K562 (cell line): ENCODE measurements around the gene HEXD. TPM values are rescaled to one million over a fixed set of nuclear protein-coding genes. Genes with fewer than 3 reads are reported as not detected.
A peak's percentile ranks its signal among the peaks of the same experiment; 100 is the strongest.

ENCODE experiments used
- ADNP ChIP-seq: fragments of 200-800 bp; sonication (Bioruptor generic); IDR thresholded peaks from 2 replicates; pipeline ENCODE4 v1.6.1; 2016; ENCODE audit warnings: missing genetic modification characterization, missing compliant biosample characterization
- CBX8 ChIP-seq: fragments of 200-600 bp; sonication (generic); IDR thresholded peaks from 2 replicates; pipeline ENCODE4 v1.6.1; 2012; ENCODE audit warnings: borderline replicate concordance, mixed run types, low read depth, mild to moderate bottlenecking, moderate library complexity, mixed read lengths, low read length, control low read depth, inconsistent platforms; ENCODE audit not compliant: poor library complexity, severe bottlenecking; ENCODE audit errors: extremely low read depth
- EP300 ChIP-seq: IDR thresholded peaks from 2 replicates; pipeline ENCODE4 v1.6.1; 2012; ENCODE audit warnings: low read length, improper control_type of control experiment
- GABPB2 ChIP-seq: fragments of 250-450 bp; sonication (Bioruptor Pico); conservative IDR thresholded peaks from 2 replicates; pipeline ENCODE4 v1.5.1; 2021; ENCODE audit warnings: mild to moderate bottlenecking
- HOXB6 ChIP-seq: fragments of 250-450 bp; sonication (Bioruptor Pico); IDR thresholded peaks from 2 replicates; pipeline ENCODE4 v1.5.1; 2022; ENCODE audit warnings: mild to moderate bottlenecking, borderline replicate concordance
- KDM1A ChIP-seq, 2 experiments: fragments of 450-650 bp; IDR thresholded peaks; 2 replicates each; pipeline ENCODE4 v1.6.1; 2016; ENCODE audit warnings: mild to moderate bottlenecking in 2 of 2
- PHTF2 ChIP-seq: fragments of 250-450 bp; sonication (Bioruptor Pico); IDR thresholded peaks from 2 replicates; pipeline ENCODE4 v1.5.0; 2021; ENCODE audit warnings: mild to moderate bottlenecking
- RHOXF2B ChIP-seq: fragments of 250-450 bp; sonication (Bioruptor Pico); conservative IDR thresholded peaks from 2 replicates; pipeline ENCODE4 v1.5.1; 2021
- THRAP3 ChIP-seq: fragments of 450-650 bp; IDR thresholded peaks from 2 replicates; pipeline ENCODE4 v1.6.1; 2016; ENCODE audit warnings: mild to moderate bottlenecking, inconsistent platforms, borderline replicate concordance
- polyA plus RNA-seq, 8 experiments: library from polyadenylated mRNA; depleted of rRNA in 4 of 8; stranded (reverse) in 5 of 8; unstranded in 3 of 8; fragments of >200 nt; fragmentation: Nextera tagmentation in 2 of 8; fragmentation: Illumina TruSeq in 1 of 8; extraction: Ambion mirVana in 2 of 8; extraction: Trizol in 1 of 8; gene quantifications; 2 replicates each; pipeline versions ENCODE4 v1.2.1 to v1.2.3, GENCODE V29; 2011 to 2014; ENCODE audit warnings: inconsistent platforms in 1 of 8, missing spikeins in 1 of 8
- total RNA-seq, 7 experiments: library from RNA; depleted of rRNA in 6 of 7; stranded (reverse); fragments of >200 nt in 6 of 7; fragmentation: Illumina TruSeq in 2 of 7; extraction: Trizol in 2 of 7; gene quantifications; 2 replicates each; pipeline versions ENCODE4 v1.2.1 to v1.2.3, GENCODE V29; 2011 to 2021; ENCODE audit warnings: low replicate concordance in 1 of 7
- TF ChIP-seq, protein P1 (sequence below): sonication (generic); formaldehyde crosslinking; IDR thresholded peaks from 2 replicates; pipeline ENCODE4 v1.8.0; 2023; ENCODE audit warnings: mild to moderate bottlenecking, missing genetic modification reagents
- TF ChIP-seq, protein P2 (sequence below): fragments of 150-350 bp; IDR thresholded peaks from 2 replicates; pipeline ENCODE4 v1.6.1; 2014; ENCODE audit warnings: low read depth, mild to moderate bottlenecking, low read length, borderline replicate concordance
- TF ChIP-seq, protein P3 (sequence below): sonication (generic); formaldehyde crosslinking; IDR thresholded peaks from 2 replicates; pipeline ENCODE4 v1.8.0; 2022; ENCODE audit warnings: mild to moderate bottlenecking, low read depth, missing genetic modification reagents
- TF ChIP-seq, protein P4 (sequence below): fragments of 250-450 bp; sonication (Bioruptor Pico); IDR thresholded peaks from 2 replicates; pipeline ENCODE4 v1.8.0; 2022; ENCODE audit warnings: moderate library complexity, mild to moderate bottlenecking, inconsistent platforms
- TF ChIP-seq, protein P5 (sequence below): fragments of 450-650 bp; formaldehyde crosslinking; IDR thresholded peaks from 2 replicates; pipeline ENCODE4 v1.4.0; 2020; ENCODE audit warnings: mild to moderate bottlenecking, mixed read lengths

Gene HEXD
- total and polyA plus RNA-seq, 9 of the 15 experiments (the other 6 are each of a cell fraction or from before 2014, with no cell fraction given), result 1.0 to 25.3 (median 10.0) TPM

DNA sequence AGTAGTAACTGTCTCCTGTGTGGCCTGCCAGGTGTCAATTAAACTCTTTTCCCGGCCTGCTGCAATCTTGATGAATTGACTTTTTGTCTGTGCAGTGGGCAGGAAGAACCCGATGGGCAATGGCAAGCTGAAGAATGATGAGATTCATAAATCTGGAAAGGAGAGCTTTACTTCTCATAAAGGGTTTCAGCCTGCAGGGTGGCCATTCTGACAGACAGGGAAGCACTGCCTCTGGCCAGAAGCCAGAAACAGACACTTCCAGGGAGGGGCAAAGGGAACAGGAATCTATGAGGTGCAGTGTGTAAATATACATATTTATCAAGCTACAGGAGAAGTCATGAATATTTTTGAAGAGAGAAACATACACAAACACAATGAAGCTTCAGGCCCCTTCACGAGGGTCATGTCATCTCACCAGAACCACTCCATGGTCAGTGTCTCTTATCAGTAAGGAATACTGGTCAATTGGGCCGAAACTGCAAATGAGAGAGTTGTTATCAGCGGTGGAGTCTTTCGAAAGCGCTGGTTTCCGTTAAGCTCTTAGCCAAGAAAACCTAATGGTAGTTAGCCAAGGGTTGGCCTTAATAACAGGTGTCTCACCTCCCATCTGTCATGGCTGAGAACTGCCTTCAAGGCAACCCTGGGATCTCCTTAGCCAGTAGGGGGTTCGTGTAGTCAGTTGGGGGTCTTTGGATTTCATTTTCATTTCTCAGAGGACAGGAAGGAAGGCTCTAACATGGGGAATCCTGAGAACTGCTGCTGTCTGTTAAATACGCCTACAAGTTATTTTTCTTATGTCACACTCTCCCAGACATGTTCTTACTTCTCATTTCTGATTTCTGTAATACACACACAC lies 39.2 kb downstream of the HEXD start (continued):
- TF ChIP-seq, protein P1, sequence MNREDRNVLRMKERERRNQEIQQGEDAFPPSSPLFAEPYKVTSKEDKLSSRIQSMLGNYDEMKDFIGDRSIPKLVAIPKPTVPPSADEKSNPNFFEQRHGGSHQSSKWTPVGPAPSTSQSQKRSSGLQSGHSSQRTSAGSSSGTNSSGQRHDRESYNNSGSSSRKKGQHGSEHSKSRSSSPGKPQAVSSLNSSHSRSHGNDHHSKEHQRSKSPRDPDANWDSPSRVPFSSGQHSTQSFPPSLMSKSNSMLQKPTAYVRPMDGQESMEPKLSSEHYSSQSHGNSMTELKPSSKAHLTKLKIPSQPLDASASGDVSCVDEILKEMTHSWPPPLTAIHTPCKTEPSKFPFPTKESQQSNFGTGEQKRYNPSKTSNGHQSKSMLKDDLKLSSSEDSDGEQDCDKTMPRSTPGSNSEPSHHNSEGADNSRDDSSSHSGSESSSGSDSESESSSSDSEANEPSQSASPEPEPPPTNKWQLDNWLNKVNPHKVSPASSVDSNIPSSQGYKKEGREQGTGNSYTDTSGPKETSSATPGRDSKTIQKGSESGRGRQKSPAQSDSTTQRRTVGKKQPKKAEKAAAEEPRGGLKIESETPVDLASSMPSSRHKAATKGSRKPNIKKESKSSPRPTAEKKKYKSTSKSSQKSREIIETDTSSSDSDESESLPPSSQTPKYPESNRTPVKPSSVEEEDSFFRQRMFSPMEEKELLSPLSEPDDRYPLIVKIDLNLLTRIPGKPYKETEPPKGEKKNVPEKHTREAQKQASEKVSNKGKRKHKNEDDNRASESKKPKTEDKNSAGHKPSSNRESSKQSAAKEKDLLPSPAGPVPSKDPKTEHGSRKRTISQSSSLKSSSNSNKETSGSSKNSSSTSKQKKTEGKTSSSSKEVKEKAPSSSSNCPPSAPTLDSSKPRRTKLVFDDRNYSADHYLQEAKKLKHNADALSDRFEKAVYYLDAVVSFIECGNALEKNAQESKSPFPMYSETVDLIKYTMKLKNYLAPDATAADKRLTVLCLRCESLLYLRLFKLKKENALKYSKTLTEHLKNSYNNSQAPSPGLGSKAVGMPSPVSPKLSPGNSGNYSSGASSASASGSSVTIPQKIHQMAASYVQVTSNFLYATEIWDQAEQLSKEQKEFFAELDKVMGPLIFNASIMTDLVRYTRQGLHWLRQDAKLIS (CRISPR knock-in tag), result peak; percentile 57; the same call in 1 of the 2 replicates
- TF ChIP-seq, protein P2, sequence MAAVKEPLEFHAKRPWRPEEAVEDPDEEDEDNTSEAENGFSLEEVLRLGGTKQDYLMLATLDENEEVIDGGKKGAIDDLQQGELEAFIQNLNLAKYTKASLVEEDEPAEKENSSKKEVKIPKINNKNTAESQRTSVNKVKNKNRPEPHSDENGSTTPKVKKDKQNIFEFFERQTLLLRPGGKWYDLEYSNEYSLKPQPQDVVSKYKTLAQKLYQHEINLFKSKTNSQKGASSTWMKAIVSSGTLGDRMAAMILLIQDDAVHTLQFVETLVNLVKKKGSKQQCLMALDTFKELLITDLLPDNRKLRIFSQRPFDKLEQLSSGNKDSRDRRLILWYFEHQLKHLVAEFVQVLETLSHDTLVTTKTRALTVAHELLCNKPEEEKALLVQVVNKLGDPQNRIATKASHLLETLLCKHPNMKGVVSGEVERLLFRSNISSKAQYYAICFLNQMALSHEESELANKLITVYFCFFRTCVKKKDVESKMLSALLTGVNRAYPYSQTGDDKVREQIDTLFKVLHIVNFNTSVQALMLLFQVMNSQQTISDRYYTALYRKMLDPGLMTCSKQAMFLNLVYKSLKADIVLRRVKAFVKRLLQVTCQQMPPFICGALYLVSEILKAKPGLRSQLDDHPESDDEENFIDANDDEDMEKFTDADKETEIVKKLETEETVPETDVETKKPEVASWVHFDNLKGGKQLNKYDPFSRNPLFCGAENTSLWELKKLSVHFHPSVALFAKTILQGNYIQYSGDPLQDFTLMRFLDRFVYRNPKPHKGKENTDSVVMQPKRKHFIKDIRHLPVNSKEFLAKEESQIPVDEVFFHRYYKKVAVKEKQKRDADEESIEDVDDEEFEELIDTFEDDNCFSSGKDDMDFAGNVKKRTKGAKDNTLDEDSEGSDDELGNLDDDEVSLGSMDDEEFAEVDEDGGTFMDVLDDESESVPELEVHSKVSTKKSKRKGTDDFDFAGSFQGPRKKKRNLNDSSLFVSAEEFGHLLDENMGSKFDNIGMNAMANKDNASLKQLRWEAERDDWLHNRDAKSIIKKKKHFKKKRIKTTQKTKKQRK, result no peak
- no peak for TF ChIP-seq PHTF2 (CRISPR knock-in tag)
- peak; percentile 41; the same call in 1 of the 2 replicates for TF ChIP-seq THRAP3
- TF ChIP-seq RHOXF2B (CRISPR knock-in tag), result no peak
- no peak for TF ChIP-seq HOXB6 (CRISPR knock-in tag)
- TF ChIP-seq, protein P3, sequence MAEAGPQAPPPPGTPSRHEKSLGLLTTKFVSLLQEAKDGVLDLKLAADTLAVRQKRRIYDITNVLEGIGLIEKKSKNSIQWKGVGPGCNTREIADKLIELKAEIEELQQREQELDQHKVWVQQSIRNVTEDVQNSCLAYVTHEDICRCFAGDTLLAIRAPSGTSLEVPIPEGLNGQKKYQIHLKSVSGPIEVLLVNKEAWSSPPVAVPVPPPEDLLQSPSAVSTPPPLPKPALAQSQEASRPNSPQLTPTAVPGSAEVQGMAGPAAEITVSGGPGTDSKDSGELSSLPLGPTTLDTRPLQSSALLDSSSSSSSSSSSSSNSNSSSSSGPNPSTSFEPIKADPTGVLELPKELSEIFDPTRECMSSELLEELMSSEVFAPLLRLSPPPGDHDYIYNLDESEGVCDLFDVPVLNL (CRISPR knock-in tag), result 0 out of 2 replicates have a peak, but pooled peaks have one; percentile 25
- peak; percentile 72 for TF ChIP-seq EP300
- TF ChIP-seq GABPB2, result no peak
- TF ChIP-seq, protein P4, sequence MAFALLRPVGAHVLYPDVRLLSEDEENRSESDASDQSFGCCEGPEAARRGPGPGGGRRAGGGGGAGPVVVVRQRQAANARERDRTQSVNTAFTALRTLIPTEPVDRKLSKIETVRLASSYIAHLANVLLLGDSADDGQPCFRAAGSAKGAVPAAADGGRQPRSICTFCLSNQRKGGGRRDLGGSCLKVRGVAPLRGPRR (CRISPR knock-in tag), result no peak
- TF ChIP-seq, protein P5, sequence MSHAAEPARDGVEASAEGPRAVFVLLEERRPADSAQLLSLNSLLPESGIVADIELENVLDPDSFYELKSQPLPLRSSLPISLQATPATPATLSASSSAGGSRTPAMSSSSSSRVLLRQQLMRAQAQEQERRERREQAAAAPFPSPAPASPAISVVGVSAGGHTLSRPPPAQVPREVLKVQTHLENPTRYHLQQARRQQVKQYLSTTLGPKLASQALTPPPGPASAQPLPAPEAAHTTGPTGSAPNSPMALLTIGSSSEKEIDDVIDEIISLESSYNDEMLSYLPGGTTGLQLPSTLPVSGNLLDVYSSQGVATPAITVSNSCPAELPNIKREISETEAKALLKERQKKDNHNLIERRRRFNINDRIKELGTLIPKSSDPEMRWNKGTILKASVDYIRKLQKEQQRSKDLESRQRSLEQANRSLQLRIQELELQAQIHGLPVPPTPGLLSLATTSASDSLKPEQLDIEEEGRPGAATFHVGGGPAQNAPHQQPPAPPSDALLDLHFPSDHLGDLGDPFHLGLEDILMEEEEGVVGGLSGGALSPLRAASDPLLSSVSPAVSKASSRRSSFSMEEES (CRISPR knock-in tag), result no peak
- peak in 1 of 2 experiments; percentile 36; a peak in 2 of 4 replicates for TF ChIP-seq KDM1A (IDR thresholded peaks at IDR 0.05)
- TF ChIP-seq ADNP (tag), result 0 out of 2 replicates have a peak, but pooled peaks have one; percentile 8
- TF ChIP-seq CBX8, result no peak
